Limb (tissue), 2 donors: Measurements from ENCODE around the gene VWA3A.
A peak's percentile ranks its signal among the peaks of the same experiment; 100 is the strongest.
"Not testable (repeated sequence)": the region's sequence is repeated elsewhere in the genome, so short reads cannot be mapped to it uniquely, and the experiment has no call there.

Source experiments
- DNase-seq, 2 donors: peaks; one replicate each; pipeline ENCODE4 v3.0.0-alpha.2; 2016; ENCODE audit errors: extremely low spot score in 2 of 2

The VWA3A gene

GRCh38 chr16:22089910-22090309 is 2.4 kb upstream of the VWA3A start:
- no peak for DNase-seq

- no peak for DNase-seq
Measured at GRCh38 chr16:22091721-22092120, 620 bp upstream of the VWA3A start.

- no peak for DNase-seq
Measured at GRCh38 chr16:22093331-22093730, 990 bp downstream of the VWA3A start.

- DNase-seq, result no peak
Measured at GRCh38 chr16:22093996-22094395, 1.7 kb downstream of the VWA3A start.

- peak in 1 of 2 donors; percentile 70 for DNase-seq
Measured at GRCh38 chr16:22098405-22099255, 6.3 kb downstream of the VWA3A start.

- no peak for DNase-seq
Measured at GRCh38 chr16:22099256-22099975, 7.1 kb downstream of the VWA3A start.

DNA sequence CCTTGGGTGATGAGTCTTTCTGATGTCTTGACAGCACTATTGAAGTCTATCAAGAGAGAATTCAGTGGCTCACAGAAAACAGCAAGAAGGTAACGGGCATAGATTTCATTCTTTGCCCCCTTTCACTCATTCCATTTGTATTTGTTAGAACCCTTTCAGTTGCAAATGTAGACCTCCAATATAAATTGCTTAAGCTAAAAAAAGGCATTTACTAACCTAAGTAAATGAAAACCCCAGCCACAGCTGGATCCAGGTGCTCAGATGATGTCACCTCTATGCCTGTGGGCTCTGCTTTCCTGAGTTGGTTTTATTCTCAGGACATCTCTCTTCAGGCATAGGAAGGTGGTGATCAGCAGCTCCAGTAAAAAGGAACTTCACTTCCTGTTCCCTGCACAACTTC is 11.1 kb downstream of the VWA3A start:
- no peak for DNase-seq

DNA sequence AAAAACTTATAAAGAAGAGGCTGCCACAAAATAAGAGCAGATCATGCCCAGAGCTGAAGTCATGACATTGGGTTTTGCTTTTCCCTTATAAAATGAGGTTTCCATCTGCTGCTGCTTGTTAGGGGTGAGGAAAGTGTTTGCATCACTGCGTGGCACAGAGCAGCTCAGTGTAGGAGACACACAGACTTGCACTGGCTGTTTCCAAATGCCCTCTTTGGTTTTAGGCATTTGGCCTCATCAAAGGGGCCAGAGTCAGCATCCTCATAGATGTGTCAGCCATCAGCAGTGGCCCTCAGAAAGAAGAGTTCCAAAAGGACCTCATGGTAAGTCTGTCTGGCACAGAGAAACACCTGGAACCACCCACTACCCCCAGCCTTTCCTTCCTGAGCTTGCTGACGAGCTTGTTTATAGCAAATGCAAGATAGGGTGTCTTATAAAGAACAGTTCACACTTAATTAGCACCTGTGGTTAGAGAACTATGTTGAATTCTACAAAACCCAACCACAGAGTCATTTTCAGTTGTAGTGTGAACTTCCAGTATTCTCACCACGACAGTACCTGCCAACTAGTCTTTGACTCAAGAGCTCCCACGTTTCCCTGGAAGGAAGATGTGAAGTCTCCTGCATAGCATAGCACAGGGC is 17.0 kb downstream of the VWA3A start:
- DNase-seq, result no peak

DNA sequence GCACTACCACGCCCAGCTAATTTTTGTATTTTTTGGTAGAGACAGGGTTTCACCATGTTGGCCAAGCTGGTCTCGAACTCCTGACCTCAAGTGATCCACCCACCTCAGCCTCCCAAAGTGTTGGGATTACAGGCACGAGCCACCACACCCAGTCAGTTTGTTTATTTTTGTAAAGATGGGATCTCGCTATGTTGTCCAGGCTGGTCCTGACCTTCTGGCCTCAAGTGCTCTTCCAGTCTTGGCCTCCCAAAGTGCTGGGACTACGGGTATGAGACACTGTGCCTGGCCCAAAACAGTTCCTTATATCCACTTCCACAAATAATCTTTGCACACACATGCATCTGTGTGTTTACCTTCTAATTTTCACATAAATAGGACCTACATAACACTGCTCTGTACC is 19.3 kb downstream of the VWA3A start:
- not testable (repeated sequence) for DNase-seq

DNA sequence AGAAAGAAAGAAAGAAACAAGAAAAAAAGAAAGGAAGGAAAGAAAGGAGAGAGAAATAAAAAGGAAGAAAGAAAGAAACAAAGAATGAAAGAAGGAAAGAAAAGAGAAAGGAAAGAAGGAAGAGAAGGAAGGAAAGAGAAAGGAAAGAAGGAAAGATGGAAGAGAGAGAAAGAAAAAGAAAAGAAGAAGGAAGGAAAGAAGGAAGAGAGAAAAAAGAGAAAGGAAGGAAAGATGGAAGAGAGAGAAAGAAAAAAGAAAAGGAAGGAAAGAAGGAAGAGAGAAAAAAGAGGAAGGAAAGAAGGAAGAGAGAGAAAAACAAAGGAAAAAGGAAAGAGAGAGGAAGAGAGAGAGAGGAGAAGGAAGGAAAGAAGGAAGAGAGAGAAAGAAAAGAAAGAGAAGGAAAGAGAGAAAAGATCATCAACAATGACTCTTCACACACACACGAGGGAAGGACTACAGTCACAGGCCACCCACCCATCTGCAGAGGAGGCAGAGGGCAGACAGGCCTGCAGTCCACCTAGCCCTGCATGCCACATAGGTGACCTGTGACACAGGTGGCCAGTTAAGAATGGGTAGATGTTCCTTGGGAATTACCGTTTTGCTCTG is 23.9 kb downstream of the VWA3A start:
- no peak for DNase-seq

DNA sequence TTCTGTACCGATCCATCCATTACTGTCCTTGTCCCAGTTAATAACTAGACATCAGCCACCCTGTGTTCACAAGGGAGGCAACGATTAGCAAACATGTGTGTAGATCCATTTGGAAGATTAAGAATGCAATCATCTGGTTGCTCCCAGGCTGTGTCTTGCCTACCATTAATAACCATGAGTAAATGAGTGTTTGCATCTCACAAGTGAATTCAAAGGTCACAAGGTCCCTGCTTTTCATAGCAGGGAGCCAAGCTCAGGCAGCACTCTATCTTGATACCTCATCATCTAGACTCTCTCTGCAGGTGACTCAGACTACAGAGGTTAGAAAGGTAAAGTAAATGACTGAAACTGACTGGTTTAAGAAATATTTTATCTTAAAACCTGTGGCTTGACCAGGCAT is 25.3 kb downstream of the VWA3A start:
- DNase-seq, result no peak

DNA sequence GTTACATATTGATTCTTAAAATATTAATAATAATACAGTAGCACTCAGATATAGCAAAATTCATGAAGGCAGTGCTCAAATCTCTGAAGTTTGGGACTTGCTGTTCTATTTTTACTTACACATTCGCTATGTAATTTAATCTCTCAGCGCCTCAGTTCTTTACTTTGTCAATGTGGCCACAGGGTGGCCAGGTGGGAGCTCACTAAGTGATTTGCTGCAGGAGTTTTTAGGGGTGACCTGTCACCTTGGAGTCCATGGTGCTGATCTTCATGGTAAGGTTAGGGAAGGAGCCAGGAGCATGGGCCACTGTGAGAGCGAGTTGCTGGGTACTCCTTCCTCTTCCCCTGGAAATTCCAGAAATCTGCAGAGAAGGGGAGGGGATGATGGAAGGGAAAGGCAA is 28.1 kb downstream of the VWA3A start:
- no peak for DNase-seq

- no peak for DNase-seq
Measured at GRCh38 chr16:22122239-22122638, 29.9 kb downstream of the VWA3A start.

DNA sequence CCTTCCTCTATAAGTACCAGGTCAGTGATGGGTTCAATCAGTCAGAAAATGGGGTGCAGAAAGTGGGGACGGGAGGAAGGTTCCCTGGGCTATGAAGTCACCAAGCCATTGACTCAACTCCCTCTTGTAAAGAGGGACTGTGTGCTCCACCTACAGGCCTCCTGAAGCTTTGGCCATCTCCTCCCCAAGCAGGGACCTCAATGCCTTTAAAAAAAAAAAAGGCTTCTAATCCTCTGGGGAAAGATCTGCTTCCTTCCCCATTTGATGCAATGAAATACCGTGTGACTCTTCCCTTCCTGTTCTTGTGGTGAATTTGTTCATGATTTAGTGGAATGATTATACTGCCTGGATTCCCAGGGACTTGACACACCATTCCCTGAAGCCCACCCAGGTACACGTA is 30.8 kb downstream of the VWA3A start:
- DNase-seq, result no peak

DNA sequence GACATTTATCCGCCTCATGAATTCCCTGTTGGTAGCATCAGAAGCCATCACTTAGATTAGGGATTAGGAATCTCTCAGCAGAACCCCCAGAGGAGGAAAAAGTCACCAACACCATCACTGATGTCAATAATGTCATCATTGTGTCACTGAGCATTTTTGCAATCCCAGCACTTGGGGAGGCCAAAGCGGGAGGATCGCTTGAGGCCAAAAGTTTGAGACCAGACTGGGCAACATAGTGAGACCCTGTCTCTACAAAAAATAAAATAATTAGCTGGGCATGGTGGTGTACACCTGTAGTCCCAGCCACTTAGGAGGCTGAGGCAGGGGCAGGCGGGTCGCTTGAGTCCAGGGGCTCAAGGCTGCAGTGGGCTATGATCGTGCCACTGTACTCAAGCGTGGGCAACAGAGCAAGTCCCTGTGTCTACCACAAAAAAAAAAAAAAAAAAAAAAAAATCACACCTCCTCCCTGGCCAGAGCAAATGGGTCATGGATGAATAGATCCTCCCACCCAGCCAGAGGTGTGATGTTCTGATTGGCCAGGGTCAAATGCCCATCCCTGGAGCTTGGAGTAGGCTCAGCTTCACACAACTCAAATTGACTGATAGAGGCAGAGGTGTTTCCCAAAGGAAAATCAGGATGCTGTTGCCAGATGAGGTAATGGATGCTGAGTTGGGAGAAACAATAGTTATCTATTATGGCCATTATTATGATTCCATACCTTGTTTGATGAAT is 31.6 kb downstream of the VWA3A start:
- DNase-seq, result no peak

DNA sequence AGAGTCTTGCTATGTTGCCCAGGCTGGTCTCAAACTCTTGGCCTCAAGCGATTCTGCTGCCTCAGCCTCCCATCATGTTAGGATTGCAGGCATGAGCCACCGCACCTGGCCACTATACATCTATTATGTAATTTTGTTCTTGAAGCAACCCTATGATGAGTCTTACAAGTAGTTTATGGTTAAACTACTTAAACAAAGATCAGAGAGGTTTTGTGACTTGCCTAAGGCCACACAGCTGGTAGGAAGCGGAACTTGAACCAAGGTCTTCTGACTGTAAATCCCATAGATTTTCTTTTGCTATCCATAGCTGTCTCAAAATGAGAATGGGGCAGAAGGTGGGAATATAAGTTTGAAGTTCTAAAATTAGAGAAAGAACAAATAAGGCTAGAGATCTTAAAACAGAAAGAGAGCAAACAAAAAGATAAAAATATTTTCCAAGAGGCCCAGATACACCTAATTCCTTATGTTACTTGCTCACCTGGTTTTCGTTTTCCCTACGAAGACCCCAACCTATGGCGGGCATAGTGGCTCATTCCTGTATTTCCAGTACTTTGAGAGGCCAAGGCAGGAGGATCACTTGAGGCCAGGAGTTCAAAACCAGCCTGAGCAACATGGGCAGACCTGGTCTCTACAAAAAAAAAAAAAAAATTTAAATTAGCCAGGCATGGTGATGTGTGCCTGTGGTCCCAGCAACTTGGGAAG is 32.4 kb downstream of the VWA3A start:
- no peak for DNase-seq

- no peak for DNase-seq
Measured at GRCh38 chr16:22126037-22126558, 33.8 kb downstream of the VWA3A start.

DNA sequence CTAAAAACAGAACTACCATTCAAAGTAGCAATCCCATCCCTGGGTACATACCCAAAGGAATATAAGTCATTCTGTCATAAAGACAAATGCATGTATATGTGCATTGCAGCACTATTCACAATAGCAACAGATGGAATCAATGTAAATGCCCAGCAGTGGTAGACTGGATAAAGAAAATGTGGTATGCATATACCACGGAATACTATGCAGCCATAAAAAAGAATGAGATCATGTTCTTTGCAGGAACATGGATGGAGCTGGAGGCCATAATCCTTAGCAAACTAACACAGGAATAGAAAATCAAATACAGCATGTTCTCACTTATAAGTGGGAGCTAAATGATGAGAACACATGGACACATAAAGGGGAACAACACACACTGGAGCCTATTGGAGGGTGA is 36.2 kb downstream of the VWA3A start:
- not testable (repeated sequence) for DNase-seq

- no peak for DNase-seq
Measured at GRCh38 chr16:22130528-22130927, 38.2 kb downstream of the VWA3A start.

DNA sequence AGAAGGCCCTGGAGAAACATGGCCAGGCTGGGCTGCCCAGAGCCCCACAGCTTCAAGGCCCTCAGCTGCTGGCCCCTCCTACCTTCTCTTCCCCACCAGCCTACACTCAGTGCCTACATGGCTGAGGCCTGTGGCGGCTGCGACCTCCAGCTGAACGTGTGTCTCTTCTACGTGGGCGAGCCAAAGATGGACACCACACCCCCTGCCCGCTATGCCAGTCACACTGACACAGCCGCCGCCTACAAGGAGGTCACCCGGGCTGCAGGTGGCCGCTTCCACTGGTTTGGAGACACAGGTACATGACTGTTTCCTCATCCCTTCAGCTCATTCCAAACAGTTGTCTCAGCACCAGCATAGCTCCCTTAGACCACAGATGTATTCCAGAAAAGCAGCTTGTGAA is 40.5 kb downstream of the VWA3A start:
- no peak for DNase-seq
